NCI-H2081 (cell line): Measurements from ENCODE around the gene STK36.

Experiments used
- DNase-seq, 2 experiments: peaks; one replicate each; lab custom pipeline; 2025; lab: John Stamatoyannopoulos, UW

Gene STK36, protein sequence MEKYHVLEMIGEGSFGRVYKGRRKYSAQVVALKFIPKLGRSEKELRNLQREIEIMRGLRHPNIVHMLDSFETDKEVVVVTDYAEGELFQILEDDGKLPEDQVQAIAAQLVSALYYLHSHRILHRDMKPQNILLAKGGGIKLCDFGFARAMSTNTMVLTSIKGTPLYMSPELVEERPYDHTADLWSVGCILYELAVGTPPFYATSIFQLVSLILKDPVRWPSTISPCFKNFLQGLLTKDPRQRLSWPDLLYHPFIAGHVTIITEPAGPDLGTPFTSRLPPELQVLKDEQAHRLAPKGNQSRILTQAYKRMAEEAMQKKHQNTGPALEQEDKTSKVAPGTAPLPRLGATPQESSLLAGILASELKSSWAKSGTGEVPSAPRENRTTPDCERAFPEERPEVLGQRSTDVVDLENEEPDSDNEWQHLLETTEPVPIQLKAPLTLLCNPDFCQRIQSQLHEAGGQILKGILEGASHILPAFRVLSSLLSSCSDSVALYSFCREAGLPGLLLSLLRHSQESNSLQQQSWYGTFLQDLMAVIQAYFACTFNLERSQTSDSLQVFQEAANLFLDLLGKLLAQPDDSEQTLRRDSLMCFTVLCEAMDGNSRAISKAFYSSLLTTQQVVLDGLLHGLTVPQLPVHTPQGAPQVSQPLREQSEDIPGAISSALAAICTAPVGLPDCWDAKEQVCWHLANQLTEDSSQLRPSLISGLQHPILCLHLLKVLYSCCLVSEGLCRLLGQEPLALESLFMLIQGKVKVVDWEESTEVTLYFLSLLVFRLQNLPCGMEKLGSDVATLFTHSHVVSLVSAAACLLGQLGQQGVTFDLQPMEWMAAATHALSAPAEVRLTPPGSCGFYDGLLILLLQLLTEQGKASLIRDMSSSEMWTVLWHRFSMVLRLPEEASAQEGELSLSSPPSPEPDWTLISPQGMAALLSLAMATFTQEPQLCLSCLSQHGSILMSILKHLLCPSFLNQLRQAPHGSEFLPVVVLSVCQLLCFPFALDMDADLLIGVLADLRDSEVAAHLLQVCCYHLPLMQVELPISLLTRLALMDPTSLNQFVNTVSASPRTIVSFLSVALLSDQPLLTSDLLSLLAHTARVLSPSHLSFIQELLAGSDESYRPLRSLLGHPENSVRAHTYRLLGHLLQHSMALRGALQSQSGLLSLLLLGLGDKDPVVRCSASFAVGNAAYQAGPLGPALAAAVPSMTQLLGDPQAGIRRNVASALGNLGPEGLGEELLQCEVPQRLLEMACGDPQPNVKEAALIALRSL (N-terminal part only)

GRCh38 chr2:218671654-218672566, at the start of gene STK36, which contains the start of gene RNF25:
Gene STK36 (plus strand): TSS chr2:218672086. CDS start chr2:218672830, 744 bp downstream.
Gene RNF25 (minus strand): TSS chr2:218672002. CDS start chr2:218671970, 32 bp downstream.
- DNase-seq: peak; percentile 86 to 91

- DNase-seq: no peak
Observed at GRCh38 chr2:218622606-218623365, 49.1 kb upstream of the STK36 start.

DNA sequence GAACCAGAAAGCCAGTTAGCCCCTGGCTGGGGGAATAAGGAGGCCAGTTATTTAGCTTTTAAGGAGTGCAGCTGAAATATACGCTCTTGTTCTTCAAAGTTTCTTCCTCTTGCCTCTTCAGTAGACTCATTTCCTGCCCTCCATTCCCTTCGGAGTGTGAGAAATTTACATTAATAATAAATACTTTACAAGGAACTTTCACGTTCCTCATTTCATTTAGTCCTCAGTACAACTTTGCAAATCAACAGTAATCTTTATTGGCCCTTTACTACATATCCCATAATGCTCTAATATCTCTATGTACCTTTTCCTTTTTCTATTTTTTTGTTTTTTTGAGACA, 48.5 kb upstream of the STK36 start:
- DNase-seq: no peak

GRCh38 chr2:218626369-218626768, 45.5 kb upstream of the STK36 start:
- no peak for DNase-seq

GRCh38 chr2:218627939-218628338, 43.9 kb upstream of the STK36 start:
- no peak for DNase-seq

DNA sequence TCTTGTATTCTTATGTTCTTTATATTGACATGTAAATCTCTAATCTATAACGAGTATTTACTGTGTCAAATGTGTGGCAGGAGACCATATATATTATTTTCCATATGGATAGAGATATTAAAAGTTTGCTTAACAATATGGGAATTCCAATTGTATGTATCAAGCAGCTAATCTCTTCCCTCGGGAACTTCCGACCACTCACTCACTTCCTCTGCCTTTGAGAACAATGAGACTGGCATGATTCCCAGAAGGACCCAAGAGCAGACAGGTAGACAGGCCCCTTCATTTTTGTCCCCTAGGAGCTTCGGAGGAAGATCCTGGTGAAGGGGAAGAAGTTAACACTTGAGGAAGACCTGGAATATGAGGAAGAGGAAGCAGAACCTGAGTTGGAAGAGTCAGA, 40.0 kb upstream of the STK36 start:
- DNase-seq: no peak

GRCh38 chr2:218635719-218636118, 36.2 kb upstream of the STK36 start:
- DNase-seq: no peak

DNA sequence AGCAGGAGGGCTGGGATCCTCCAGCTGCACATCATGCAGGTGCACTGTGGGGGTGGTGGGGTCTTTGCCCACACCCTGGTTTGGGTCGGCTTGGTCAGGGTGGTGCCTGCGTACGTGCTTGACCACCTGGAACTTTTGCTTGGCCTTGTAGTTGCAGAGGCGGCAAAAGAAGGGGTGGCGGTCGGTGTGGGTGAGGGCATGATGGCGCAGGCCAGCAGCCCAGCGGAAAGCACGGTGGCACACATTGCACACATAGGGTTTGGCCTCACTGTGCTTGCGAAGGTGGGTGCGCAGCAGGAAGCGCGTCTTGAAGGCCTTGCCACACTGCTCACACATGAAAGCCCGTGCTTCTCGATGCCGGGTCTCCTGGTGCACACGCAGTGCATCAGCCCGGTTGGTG, 33.5 kb upstream of the STK36 start:
- DNase-seq: no peak

GRCh38 chr2:218642121-218642656, 29.7 kb upstream of the STK36 start:
- DNase-seq: no peak

- no peak for DNase-seq
Observed at GRCh38 chr2:218642786-218643185, 29.1 kb upstream of the STK36 start.

- DNase-seq: no peak
Observed at GRCh38 chr2:218643751-218644310, 28.1 kb upstream of the STK36 start.

- DNase-seq: no peak
Observed at GRCh38 chr2:218644721-218645120, 27.2 kb upstream of the STK36 start.

GRCh38 chr2:218645126-218645525, 26.8 kb upstream of the STK36 start:
- no peak for DNase-seq

DNA sequence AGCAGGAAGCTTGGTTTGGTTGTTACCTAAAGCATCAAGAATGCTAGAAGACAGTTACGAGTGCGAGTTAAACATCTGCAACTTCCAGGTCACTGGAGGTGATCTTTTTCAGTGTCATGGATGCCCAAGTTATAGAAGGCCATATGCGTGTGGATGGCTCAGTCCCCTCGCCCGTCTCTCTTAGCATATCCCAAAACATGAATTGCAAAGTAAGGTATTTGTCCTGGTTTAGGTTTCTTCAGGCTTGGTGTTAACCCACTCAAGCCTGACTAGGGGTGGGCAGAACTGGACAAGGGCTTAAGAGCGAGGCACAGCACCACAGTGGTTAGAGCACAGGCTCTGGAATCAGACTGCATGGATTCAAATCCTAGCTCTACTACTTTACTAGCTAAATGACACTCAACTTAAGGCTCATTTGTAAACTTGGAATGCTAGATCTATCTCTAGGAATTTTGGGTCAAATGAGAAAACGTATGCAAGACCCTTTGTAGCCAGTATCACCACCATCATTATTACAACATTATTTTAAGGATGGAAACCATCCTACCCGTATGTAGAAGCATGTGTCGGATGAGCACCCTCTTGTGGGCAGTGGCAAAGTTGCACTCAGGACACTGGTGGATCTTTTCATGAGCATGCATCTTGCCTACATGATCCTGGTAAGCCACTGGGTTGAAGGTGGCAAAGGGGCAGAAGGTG, 23.6 kb upstream of the STK36 start:
- peak; percentile 45 to 56 for DNase-seq

GRCh38 chr2:218648787-218649100, 23.1 kb upstream of the STK36 start:
- no peak for DNase-seq

GRCh38 chr2:218655751-218656150, 16.1 kb upstream of the STK36 start:
- DNase-seq: no peak

GRCh38 chr2:218658671-218659257, 13.1 kb upstream of the STK36 start:
- peak; percentile 30 to 54 for DNase-seq

GRCh38 chr2:218659258-218659987, 12.5 kb upstream of the STK36 start, which contains the start of the genes BCS1L and ZNF142:
Gene BCS1L (plus strand): TSS chr2:218659683. CDS start chr2:218660988, 1,305 bp downstream.
Gene ZNF142 (minus strand): TSS chr2:218659623. CDS start chr2:218656429, 3,194 bp downstream.
- peak; percentile 89 to 95 for DNase-seq
